GM21390 (cell line): ENCODE data around the gene NPTXR.

Experiments
- ATAC-seq: cut with Tn5 transposase; IDR thresholded peaks from one replicate; pipeline ENCODE4 v1.9.1; 2021; ENCODE audit not compliant: unreplicated experiment

Gene NPTXR

DNA sequence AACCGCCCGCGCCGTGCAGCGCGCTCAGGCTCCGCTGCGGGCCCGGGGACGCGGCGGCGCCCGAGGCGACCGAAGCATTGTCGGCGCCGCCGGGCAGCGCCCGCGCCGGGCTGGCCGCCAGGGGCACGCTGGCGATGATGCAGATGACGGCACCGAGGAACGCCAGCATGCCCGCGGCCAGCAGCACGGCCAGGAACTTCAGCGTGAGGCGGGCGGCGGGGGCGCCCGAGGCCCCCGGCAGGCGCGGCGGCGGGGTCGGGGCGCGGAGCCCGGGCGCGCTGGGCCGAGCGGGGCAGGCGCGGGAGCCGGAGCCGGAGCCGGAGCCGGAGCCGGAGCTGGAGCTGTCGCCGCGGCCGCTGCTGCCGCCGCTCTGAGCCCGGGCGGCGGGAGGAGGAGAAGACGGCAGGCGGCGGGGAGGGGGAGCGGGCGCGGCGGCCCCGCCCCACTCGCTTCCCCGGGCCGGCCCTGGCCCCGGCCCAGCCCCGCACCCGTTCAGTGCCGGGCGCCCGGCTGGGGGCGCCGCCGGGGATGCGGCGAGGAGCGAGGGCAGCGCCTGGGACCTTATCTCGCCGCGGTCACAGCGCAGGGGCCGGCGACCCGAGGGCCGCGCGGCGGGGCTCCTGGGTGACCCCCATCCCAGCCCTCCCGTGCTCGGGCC, at the start of gene NPTXR:
Gene NPTXR (minus strand): TSS at position 372 of the 658 bp plus-strand sequence.
- ATAC-seq: no peak

DNA sequence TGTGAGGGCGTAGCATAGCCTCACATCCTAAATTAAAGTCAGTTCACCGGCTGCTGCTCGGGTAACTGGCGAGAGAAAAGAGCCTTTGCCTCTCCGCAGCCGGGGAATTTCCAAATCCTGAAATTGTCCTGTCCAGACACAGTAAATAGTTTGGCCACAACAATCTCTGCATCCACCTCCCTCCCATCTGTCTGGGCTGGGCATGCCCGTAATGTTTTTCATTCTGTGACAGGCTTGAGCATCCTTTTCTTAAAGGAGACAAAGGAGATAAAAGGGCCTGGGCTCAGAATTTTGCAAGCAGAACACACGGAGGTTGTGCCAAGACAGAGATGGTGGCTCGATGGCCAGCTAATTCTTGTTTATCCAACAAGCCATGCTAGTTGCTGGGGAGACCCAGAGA, 47.4 kb upstream of the NPTXR start:
- no peak for ATAC-seq

GRCh38 chr22:38890377-38890776, 46.5 kb upstream of the NPTXR start:
- no peak for ATAC-seq

DNA sequence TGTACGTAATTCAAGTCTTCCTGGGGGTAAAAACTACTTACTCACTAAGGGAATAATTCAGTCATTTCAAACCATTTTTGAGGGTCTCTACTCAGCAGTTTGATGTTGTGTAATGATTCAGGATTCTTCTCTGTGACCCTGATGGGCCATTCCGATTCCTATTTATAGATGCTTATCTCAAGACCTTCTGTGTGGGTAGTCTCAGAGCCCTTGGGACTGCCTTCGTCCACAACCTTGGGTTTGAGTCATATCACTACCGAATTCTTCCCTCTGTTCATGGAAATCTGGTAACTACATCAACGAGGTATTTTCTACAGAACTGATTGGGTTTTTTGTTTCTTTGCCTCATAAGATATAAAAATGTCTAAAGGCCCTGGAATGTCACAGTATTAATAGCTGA, 42.5 kb upstream of the NPTXR start:
- no peak for ATAC-seq

- no peak for ATAC-seq
These were observed 39.3 kb upstream of the NPTXR start for GRCh38 chr22:38882972-38883622.

GRCh38 chr22:38881997-38882879, 38.4 kb upstream of the NPTXR start:
- no peak for ATAC-seq

GRCh38 chr22:38881464-38881871, 37.6 kb upstream of the NPTXR start:
- ATAC-seq: no peak

GRCh38 chr22:38879961-38880360, 36.1 kb upstream of the NPTXR start:
- no peak for ATAC-seq

GRCh38 chr22:38879108-38879729, 35.4 kb upstream of the NPTXR start:
- no peak for ATAC-seq

DNA sequence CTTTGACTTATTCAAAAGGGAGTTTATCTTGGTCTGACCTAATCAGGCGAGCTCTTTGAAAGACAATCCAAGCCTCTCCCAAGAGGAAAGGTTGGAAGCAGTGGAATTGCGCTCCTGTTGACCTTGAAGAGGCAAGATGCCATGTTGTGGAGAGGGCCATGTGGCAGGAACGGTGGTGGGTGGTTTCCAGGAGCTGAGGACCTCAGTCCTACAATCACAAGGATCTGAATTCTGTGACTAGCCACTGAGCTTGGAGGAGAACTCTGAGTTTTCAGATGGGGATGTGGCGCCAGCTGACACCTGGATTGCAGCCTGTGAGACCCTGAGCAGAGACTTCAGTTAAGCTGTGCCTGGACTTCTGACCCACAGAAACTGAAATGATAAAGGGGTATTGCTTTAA, 34.2 kb upstream of the NPTXR start:
- no peak for ATAC-seq

- no peak for ATAC-seq
These were observed 30.8 kb upstream of the NPTXR start for GRCh38 chr22:38874529-38875222.

DNA sequence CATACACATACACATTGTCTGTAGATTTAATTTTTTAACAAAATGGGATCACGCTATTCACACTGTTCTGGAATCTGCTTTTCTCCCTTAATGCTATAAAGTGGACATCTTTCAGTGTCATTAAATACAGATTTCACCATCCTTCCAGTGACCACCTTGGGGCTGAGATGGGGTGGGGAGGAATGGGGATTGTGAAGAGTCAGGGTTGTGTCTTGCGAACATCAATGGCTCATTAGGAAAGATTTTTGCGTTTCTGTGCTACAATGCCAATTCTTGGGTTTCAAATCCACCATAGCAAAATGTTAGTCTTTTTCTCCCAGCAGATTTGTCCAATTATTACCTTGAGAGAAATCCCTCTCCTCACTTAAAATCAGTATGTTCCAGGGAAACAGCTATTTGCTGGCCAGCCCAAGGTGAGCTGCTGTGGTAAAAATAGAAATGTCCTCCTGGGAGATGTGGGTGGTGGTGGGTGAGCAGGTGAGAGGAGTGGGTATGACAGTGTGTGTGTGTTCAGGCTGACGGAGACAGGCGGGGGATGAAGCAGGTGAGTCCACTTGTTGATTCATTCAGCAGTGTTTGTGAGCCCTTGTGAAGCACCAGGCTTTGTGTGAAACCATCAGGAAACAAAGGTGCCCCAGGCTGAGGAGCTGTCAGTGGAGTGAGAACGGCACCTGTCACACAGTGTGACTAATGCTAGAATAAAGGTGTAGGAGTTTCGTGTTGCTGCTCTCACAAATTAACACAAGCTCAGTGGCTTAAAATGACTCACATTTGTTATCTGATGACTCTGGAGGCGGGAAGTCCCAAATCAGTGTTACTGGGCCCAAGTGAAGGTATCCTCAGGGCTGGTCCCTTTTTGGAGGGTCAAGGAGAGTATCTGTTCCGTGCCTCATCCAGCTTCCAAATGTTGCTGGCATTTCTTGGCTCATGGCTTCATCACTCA, 29.9 kb upstream of the NPTXR start:
- no peak for ATAC-seq

DNA sequence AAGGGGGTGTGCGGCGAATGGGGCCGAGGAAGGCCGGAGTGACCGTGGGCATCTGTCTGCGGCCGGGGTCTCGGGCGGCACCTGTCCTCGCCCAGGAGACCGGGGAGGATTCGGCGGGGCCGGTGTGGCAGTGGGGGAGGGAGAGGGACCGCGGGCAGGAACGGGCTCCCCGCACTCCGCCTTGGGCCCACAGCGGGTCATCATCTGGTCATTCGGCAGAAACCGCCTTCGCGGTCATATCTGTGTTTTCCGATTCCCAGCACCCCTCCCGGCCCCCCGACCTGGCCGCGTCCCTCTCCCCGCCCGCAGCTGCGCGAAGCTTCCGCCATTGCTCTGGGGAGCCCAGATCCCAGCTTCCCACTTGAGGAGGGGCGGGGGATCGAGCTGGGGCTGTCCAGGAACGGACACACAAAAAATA, 29.0 kb upstream of the NPTXR start:
- ATAC-seq: no peak

DNA sequence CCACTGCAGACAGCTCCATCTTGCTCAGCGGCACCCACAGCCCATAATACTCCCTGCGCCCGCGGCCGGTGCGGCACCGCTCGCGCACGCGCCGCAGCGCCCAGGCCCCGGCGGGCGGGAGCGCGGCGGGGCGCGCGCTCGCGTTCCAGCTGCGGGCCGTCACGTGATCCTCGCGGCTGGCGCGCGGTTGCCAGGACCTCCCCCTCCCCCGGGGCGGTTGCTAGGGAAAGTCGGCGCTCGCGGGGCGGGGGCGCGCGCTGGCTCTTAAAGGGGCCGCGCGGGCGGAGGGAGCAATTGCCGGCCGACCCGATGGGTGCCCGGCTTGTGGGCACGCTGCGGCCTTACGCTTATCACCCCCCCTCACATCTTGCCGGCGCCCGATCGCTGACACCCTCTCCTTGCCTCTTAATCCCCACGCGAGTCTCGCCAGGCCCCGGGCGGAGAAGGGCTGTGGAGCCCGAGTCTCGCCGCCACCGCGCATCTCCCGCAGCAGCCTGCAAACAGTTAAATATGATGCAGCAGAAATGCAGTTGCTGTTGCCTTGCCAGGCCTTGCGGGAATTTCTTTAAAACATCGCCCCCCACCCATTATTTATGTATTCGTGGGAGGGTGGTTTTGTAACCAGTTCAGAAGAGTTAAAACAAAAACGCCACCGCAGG, 28.5 kb upstream of the NPTXR start, which contains the start of gene CBX6:
Gene CBX6 (minus strand): TSS at position 45 of the 659 bp plus-strand sequence. CDS start 26 bp downstream, at position 19.
- ATAC-seq: peak; percentile 53

- ATAC-seq: peak; percentile 13
These were observed 27.7 kb upstream of the NPTXR start for GRCh38 chr22:38871360-38872171.

GRCh38 chr22:38870791-38871359, 27.0 kb upstream of the NPTXR start:
- no peak for ATAC-seq

GRCh38 chr22:38870312-38870741, 26.5 kb upstream of the NPTXR start:
- no peak for ATAC-seq

- ATAC-seq: no peak
These were observed 25.8 kb upstream of the NPTXR start for GRCh38 chr22:38869663-38870062.
